Dendritic cell treated with granulocyte-macrophage colony-stimulating factor and Interleukin-4, amounts not matched to agents 40 ng/mL and 50 ng/mL, for 4 days (primary cell): ENCODE measurements around the gene PAPOLG.
"Not testable (repeated sequence)": the region's sequence is repeated elsewhere in the genome, so short reads cannot be mapped to it uniquely, and the experiment has no call there.

Source experiments
- H3K27ac Mint-ChIP-seq: one replicate; pipeline ENCODE4 v1.8.0; 2022; ENCODE audit warnings: mild to moderate bottlenecking, mixed read lengths
- H3K27me3 Mint-ChIP-seq: one replicate; pipeline ENCODE4 v1.8.0; 2022; ENCODE audit warnings: mild to moderate bottlenecking, mixed read lengths
- H3K36me3 Mint-ChIP-seq: one replicate; pipeline ENCODE4 v1.8.0; 2022; ENCODE audit warnings: low read depth, mixed read lengths
- H3K4me1 Mint-ChIP-seq: one replicate; pipeline ENCODE4 v1.8.0; 2022; ENCODE audit warnings: low read depth, mixed read lengths
- H3K4me3 Mint-ChIP-seq: one replicate; pipeline ENCODE4 v1.8.0; 2022; ENCODE audit warnings: mild to moderate bottlenecking, moderate library complexity, mixed read lengths
- H3K9me3 Mint-ChIP-seq: one replicate; pipeline ENCODE4 v1.8.0; 2022; ENCODE audit warnings: mixed read lengths
- intact Hi-C: fragments of 100-400 bp; cut with micrococcal nuclease; formaldehyde crosslinking; loops from one replicate; pipeline ENCODE4 v1.15.0; 2022

The PAPOLG gene

GRCh38 chr2:60796573-60797509 is 40.8 kb downstream of the PAPOLG start:
- peaks cover 25% of the 10 kb centered on the region for H3K4me1 Mint-ChIP-seq
- peak overlapping the region; percentile 89 for H3K27ac Mint-ChIP-seq
- H3K36me3 Mint-ChIP-seq: peaks cover 34% of the 10 kb centered on the region
- intact Hi-C loops: loop anchor here (1.0 to 5.0 kb wide), 2 partner anchors 35 to 84 kb away; partner anchors contain the start of gene REL
- H3K27me3 Mint-ChIP-seq: no peaks in the 10 kb centered on the region
- H3K4me3 Mint-ChIP-seq: peak overlapping the region; percentile 39
- no peaks in the 10 kb centered on the region for H3K9me3 Mint-ChIP-seq

- H3K27ac Mint-ChIP-seq: no peak overlapping the region
- H3K9me3 Mint-ChIP-seq: no peaks in the 10 kb centered on the region
- peaks cover 26% of the 10 kb centered on the region for H3K4me1 Mint-ChIP-seq
- intact Hi-C loops: no loop called here
- no peaks in the 10 kb centered on the region for H3K27me3 Mint-ChIP-seq
- no peak overlapping the region for H3K4me3 Mint-ChIP-seq
- H3K36me3 Mint-ChIP-seq: peaks cover 26% of the 10 kb centered on the region
These were observed 48.4 kb downstream of the PAPOLG start for GRCh38 chr2:60804473-60804872.

- intact Hi-C loops: no loop called here
- H3K4me1 Mint-ChIP-seq: peaks cover 35% of the 10 kb centered on the region
- peaks cover 12% of the 10 kb centered on the region for H3K36me3 Mint-ChIP-seq
- H3K4me3 Mint-ChIP-seq: no peak overlapping the region
- no peaks in the 10 kb centered on the region for H3K27me3 Mint-ChIP-seq
- H3K9me3 Mint-ChIP-seq: no peaks in the 10 kb centered on the region
- H3K27ac Mint-ChIP-seq: no peak overlapping the region
These were observed 50.5 kb downstream of the PAPOLG start for GRCh38 chr2:60806595-60806987.

GRCh38 chr2:60806988-60807681 is 51.1 kb downstream of the PAPOLG start:
- Mint-ChIP-seq H3K4me3 (no peak overlapping the region), H3K27ac (peak overlapping the region; percentile 1), H3K36me3 (peaks cover 6% of the 10 kb centered on the region), H3K4me1 (peaks cover 35% of the 10 kb centered on the region), H3K27me3 (no peaks in the 10 kb centered on the region), H3K9me3 (no peaks in the 10 kb centered on the region)
- intact Hi-C loops: no loop called here

- H3K27me3 Mint-ChIP-seq: no peaks in the 10 kb centered on the region
- H3K4me3 Mint-ChIP-seq: no peak overlapping the region
- no peaks in the 10 kb centered on the region for H3K9me3 Mint-ChIP-seq
- H3K36me3 Mint-ChIP-seq: peaks cover 6% of the 10 kb centered on the region
- intact Hi-C loops: no loop called here
- peaks cover 35% of the 10 kb centered on the region for H3K4me1 Mint-ChIP-seq
- H3K27ac Mint-ChIP-seq: peak overlapping the region; percentile 1
These were observed 52.3 kb downstream of the PAPOLG start for GRCh38 chr2:60808330-60808801.

- no peak overlapping the region for H3K4me3 Mint-ChIP-seq
These were observed 55.7 kb downstream of the PAPOLG start for GRCh38 chr2:60811491-60812375.

GRCh38 chr2:60817191-60817590 is 61.1 kb downstream of the PAPOLG start:
- not testable (repeated sequence) for H3K27me3 Mint-ChIP-seq, H3K27ac Mint-ChIP-seq, H3K36me3 Mint-ChIP-seq, H3K9me3 Mint-ChIP-seq, H3K4me3 Mint-ChIP-seq
- intact Hi-C loops: loop anchor here (5.0 kb wide), 1 partner anchor 65 kb away; the partner anchor contains the start of gene REL
- peaks cover 29% of the 10 kb centered on the region for H3K4me1 Mint-ChIP-seq

More at GRCh38 chr2:60811491-60812375, 55.7 kb downstream of the PAPOLG start:
- Mint-ChIP-seq H3K27me3 (no peaks in the 10 kb centered on the region), H3K4me1 (peaks cover 27% of the 10 kb centered on the region), H3K27ac (no peak overlapping the region), H3K9me3 (no peaks in the 10 kb centered on the region), H3K36me3 (no peaks in the 10 kb centered on the region)
- intact Hi-C loops: no loop called here

GRCh38 chr2:60818272-60818671 is 62.2 kb downstream of the PAPOLG start:
- intact Hi-C loops: loop anchor here (5.0 kb wide), 1 partner anchor 64 kb away; the partner anchor contains the start of gene REL
- Mint-ChIP-seq H3K9me3 (no peaks in the 10 kb centered on the region), H3K4me1 (peaks cover 29% of the 10 kb centered on the region), H3K27ac (no peak overlapping the region), H3K4me3 (no peak overlapping the region), H3K27me3 (no peaks in the 10 kb centered on the region), H3K36me3 (no peaks in the 10 kb centered on the region)

- H3K9me3 Mint-ChIP-seq: no peaks in the 10 kb centered on the region
- no peaks in the 10 kb centered on the region for H3K36me3 Mint-ChIP-seq
- H3K4me3 Mint-ChIP-seq: no peak overlapping the region
- no peak overlapping the region for H3K27ac Mint-ChIP-seq
- peaks cover 29% of the 10 kb centered on the region for H3K4me1 Mint-ChIP-seq
- H3K27me3 Mint-ChIP-seq: no peaks in the 10 kb centered on the region
- intact Hi-C loops: loop anchor here (5.0 kb wide), 1 partner anchor 63 kb away; the partner anchor contains the start of gene REL
These were observed 63.2 kb downstream of the PAPOLG start for GRCh38 chr2:60819155-60819862.

GRCh38 chr2:60819936-60820335 is 63.9 kb downstream of the PAPOLG start:
- Mint-ChIP-seq H3K36me3 (no peaks in the 10 kb centered on the region), H3K4me3 (no peak overlapping the region), H3K27ac (no peak overlapping the region), H3K27me3 (no peaks in the 10 kb centered on the region), H3K4me1 (peaks cover 29% of the 10 kb centered on the region), H3K9me3 (no peaks in the 10 kb centered on the region)
- intact Hi-C loops: loop anchor here (5.0 kb wide), 1 partner anchor 62 kb away; the partner anchor contains the start of gene REL

- peak overlapping the region; percentile 55 for H3K27ac Mint-ChIP-seq
- intact Hi-C loops: no loop called here
- no peak overlapping the region for H3K4me3 Mint-ChIP-seq
- H3K9me3 Mint-ChIP-seq: no peaks in the 10 kb centered on the region
- H3K36me3 Mint-ChIP-seq: no peaks in the 10 kb centered on the region
- H3K4me1 Mint-ChIP-seq: peaks cover 29% of the 10 kb centered on the region
- H3K27me3 Mint-ChIP-seq: no peaks in the 10 kb centered on the region
These were observed 64.5 kb downstream of the PAPOLG start for GRCh38 chr2:60820416-60821132.

- H3K27me3 Mint-ChIP-seq: no peaks in the 10 kb centered on the region
- H3K27ac Mint-ChIP-seq: peak overlapping the region; percentile 55
- H3K36me3 Mint-ChIP-seq: no peaks in the 10 kb centered on the region
- H3K4me1 Mint-ChIP-seq: peaks cover 29% of the 10 kb centered on the region
- intact Hi-C loops: no loop called here
- H3K9me3 Mint-ChIP-seq: no peaks in the 10 kb centered on the region
- H3K4me3 Mint-ChIP-seq: no peak overlapping the region
These were observed 65.0 kb downstream of the PAPOLG start for GRCh38 chr2:60821133-60821469.
